NCI-H510A (cell line): ENCODE data around the gene TTC28.

Experiments used
- DNase-seq: peaks from one replicate; lab custom pipeline; 2025; lab: John Stamatoyannopoulos, UW

TTC28 gene

GRCh38 chr22:28002863-28003565 is 676.6 kb downstream of the TTC28 start:
- DNase-seq: no peak

- DNase-seq: no peak
Measured at GRCh38 chr22:28002181-28002700, 677.4 kb downstream of the TTC28 start.

GRCh38 chr22:28001171-28001835 is 678.3 kb downstream of the TTC28 start:
- no peak for DNase-seq

GRCh38 chr22:28000361-28000760 is 679.3 kb downstream of the TTC28 start:
- DNase-seq: no peak

GRCh38 chr22:27999876-28000275 is 679.8 kb downstream of the TTC28 start:
- DNase-seq: no peak

GRCh38 chr22:27998511-27999410 is 680.9 kb downstream of the TTC28 start:
- DNase-seq: no peak

- no peak for DNase-seq
Measured at GRCh38 chr22:27997538-27997937, 682.1 kb downstream of the TTC28 start.

- no peak for DNase-seq
Measured at GRCh38 chr22:27996981-27997380, 682.7 kb downstream of the TTC28 start.

- no peak for DNase-seq
Measured at GRCh38 chr22:27996529-27996925, 683.1 kb downstream of the TTC28 start.

GRCh38 chr22:27995801-27996528 is 683.7 kb downstream of the TTC28 start:
- no peak for DNase-seq

- DNase-seq: no peak
Measured at GRCh38 chr22:27994481-27995331, 684.9 kb downstream of the TTC28 start.

GRCh38 chr22:27993774-27994350 is 685.8 kb downstream of the TTC28 start:
- DNase-seq: no peak

GRCh38 chr22:27993201-27993635 is 686.4 kb downstream of the TTC28 start:
- DNase-seq: no peak

GRCh38 chr22:27992294-27993165 is 687.1 kb downstream of the TTC28 start:
- DNase-seq: no peak

GRCh38 chr22:27991586-27992293 is 687.9 kb downstream of the TTC28 start:
- no peak for DNase-seq

- no peak for DNase-seq
Measured at GRCh38 chr22:27990879-27991278, 688.8 kb downstream of the TTC28 start.

GRCh38 chr22:27990451-27990840 is 689.2 kb downstream of the TTC28 start:
- DNase-seq: no peak

GRCh38 chr22:27989758-27990450 is 689.7 kb downstream of the TTC28 start:
- DNase-seq: no peak
